NOMO-1 (cell line): ENCODE results near the gene MYG1.
A peak's percentile ranks its signal among the peaks of the same experiment; 100 is the strongest.

Source experiments
- DNase-seq, 2 experiments: peaks; one replicate each; lab custom pipeline; 2025; ENCODE audit not compliant: unreplicated experiment in 2 of 2; lab: John Stamatoyannopoulos, UW

MYG1 gene

GRCh38 chr12:53352331-53353256 is 53.1 kb downstream of the MYG1 start:
- peak; percentile 76 to 90 for DNase-seq

- no peak for DNase-seq
Observed at GRCh38 chr12:53353257-53353655, 53.8 kb downstream of the MYG1 start.

GRCh38 chr12:53355121-53355520 is 55.6 kb downstream of the MYG1 start:
- no peak for DNase-seq
